ENCODE data around the gene SYT11.

The SYT11 gene

GRCh38 chr1:155859881-155860871 lies 809 bp downstream of the SYT11 start (continued):
- TF ChIP-seq, protein P1, sequence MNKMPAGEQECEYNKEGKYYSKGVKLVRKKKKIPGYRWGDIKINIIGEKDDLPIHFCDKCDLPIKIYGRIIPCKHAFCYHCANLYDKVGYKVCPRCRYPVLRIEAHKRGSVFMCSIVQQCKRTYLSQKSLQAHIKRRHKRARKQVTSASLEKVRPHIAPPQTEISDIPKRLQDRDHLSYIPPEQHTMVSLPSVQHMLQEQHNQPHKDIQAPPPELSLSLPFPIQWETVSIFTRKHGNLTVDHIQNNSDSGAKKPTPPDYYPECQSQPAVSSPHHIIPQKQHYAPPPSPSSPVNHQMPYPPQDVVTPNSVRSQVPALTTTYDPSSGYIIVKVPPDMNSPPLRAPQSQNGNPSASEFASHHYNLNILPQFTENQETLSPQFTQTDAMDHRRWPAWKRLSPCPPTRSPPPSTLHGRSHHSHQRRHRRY (tag by site-specific recombination; IDR thresholded peaks at IDR 0.05), result no peak
- TF ChIP-seq ZNF16 (tag by site-specific recombination; IDR thresholded peaks at IDR 0.05; ENCODE audit: low read depth) (no peak), ZNF274 (IDR thresholded peaks at IDR 0.05; ENCODE audit: low read length) (no peak), ZNF274 (tag by site-specific recombination; IDR thresholded peaks at IDR 0.05; ENCODE audit: borderline replicate concordance) (no peak), KLF16 (tag by site-specific recombination; IDR thresholded peaks at IDR 0.05) (peak; percentile 67), MZF1 (tag by site-specific recombination; IDR thresholded peaks at IDR 0.05; ENCODE audit: borderline replicate concordance) (peak; percentile 56; the same call in 1 of the 2 replicates), ATF2 (tag by site-specific recombination; IDR thresholded peaks at IDR 0.05; ENCODE audit: low read depth) (peak; percentile 99), ZBTB8A (tag by site-specific recombination; IDR thresholded peaks at IDR 0.05) (peak; percentile 39; the same call in 1 of the 2 replicates), ZNF549 (tag by site-specific recombination; IDR thresholded peaks at IDR 0.05) (no peak), KLF9 (tag by site-specific recombination; IDR thresholded peaks at IDR 0.05; ENCODE audit: low read depth) (peak; percentile 45; the same call in 1 of the 2 replicates), REPIN1 (tag by site-specific recombination; IDR thresholded peaks at IDR 0.05; ENCODE audit: low read depth) (no peak), ZNF785 (tag by site-specific recombination; IDR thresholded peaks at IDR 0.05) (0 out of 2 replicates have a peak, but pooled peaks have one; percentile 12), INSM2 (tag by site-specific recombination; IDR thresholded peaks at IDR 0.05) (peak; percentile 51; the same call in 1 of the 2 replicates)
- TF ChIP-seq, protein P2, sequence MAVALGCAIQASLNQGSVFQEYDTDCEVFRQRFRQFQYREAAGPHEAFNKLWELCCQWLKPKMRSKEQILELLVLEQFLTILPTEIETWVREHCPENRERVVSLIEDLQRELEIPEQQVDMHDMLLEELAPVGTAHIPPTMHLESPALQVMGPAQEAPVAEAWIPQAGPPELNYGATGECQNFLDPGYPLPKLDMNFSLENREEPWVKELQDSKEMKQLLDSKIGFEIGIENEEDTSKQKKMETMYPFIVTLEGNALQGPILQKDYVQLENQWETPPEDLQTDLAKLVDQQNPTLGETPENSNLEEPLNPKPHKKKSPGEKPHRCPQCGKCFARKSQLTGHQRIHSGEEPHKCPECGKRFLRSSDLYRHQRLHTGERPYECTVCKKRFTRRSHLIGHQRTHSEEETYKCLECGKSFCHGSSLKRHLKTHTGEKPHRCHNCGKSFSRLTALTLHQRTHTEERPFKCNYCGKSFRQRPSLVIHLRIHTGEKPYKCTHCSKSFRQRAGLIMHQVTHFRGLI (tag by site-specific recombination; IDR thresholded peaks at IDR 0.05), result peak; percentile 89
- TF ChIP-seq, protein P3, sequence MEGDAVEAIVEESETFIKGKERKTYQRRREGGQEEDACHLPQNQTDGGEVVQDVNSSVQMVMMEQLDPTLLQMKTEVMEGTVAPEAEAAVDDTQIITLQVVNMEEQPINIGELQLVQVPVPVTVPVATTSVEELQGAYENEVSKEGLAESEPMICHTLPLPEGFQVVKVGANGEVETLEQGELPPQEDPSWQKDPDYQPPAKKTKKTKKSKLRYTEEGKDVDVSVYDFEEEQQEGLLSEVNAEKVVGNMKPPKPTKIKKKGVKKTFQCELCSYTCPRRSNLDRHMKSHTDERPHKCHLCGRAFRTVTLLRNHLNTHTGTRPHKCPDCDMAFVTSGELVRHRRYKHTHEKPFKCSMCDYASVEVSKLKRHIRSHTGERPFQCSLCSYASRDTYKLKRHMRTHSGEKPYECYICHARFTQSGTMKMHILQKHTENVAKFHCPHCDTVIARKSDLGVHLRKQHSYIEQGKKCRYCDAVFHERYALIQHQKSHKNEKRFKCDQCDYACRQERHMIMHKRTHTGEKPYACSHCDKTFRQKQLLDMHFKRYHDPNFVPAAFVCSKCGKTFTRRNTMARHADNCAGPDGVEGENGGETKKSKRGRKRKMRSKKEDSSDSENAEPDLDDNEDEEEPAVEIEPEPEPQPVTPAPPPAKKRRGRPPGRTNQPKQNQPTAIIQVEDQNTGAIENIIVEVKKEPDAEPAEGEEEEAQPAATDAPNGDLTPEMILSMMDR (tag by site-specific recombination; IDR thresholded peaks at IDR 0.05), result no peak
- TF ChIP-seq, protein P4, sequence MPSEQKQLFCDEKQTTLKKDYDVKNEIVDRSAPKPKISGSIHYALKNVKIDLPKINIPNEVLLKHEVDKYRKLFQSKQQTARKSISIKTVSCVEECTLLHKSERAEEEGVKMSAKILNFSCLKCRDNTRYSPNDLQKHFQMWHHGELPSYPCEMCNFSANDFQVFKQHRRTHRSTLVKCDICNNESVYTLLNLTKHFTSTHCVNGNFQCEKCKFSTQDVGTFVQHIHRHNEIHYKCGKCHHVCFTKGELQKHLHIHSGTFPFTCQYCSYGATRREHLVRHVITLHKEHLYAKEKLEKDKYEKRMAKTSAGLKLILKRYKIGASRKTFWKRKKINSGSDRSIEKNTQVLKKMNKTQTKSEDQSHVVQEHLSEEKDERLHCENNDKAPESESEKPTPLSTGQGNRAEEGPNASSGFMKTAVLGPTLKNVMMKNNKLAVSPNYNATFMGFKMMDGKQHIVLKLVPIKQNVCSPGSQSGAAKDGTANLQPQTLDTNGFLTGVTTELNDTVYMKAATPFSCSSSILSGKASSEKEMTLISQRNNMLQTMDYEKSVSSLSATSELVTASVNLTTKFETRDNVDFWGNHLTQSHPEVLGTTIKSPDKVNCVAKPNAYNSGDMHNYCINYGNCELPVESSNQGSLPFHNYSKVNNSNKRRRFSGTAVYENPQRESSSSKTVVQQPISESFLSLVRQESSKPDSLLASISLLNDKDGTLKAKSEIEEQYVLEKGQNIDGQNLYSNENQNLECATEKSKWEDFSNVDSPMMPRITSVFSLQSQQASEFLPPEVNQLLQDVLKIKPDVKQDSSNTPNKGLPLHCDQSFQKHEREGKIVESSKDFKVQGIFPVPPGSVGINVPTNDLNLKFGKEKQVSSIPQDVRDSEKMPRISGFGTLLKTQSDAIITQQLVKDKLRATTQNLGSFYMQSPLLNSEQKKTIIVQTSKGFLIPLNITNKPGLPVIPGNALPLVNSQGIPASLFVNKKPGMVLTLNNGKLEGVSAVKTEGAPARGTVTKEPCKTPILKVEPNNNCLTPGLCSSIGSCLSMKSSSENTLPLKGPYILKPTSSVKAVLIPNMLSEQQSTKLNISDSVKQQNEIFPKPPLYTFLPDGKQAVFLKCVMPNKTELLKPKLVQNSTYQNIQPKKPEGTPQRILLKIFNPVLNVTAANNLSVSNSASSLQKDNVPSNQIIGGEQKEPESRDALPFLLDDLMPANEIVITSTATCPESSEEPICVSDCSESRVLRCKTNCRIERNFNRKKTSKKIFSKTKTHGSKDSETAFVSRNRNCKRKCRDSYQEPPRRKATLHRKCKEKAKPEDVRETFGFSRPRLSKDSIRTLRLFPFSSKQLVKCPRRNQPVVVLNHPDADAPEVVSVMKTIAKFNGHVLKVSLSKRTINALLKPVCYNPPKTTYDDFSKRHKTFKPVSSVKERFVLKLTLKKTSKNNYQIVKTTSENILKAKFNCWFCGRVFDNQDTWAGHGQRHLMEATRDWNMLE (tag by site-specific recombination; conservative IDR thresholded peaks at IDR 0.05; ENCODE audit: low read depth), result peak; percentile 49; the same call in 1 of the 2 replicates
- TF ChIP-seq, protein P5, sequence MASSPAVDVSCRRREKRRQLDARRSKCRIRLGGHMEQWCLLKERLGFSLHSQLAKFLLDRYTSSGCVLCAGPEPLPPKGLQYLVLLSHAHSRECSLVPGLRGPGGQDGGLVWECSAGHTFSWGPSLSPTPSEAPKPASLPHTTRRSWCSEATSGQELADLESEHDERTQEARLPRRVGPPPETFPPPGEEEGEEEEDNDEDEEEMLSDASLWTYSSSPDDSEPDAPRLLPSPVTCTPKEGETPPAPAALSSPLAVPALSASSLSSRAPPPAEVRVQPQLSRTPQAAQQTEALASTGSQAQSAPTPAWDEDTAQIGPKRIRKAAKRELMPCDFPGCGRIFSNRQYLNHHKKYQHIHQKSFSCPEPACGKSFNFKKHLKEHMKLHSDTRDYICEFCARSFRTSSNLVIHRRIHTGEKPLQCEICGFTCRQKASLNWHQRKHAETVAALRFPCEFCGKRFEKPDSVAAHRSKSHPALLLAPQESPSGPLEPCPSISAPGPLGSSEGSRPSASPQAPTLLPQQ (tag by site-specific recombination; IDR thresholded peaks at IDR 0.05), result peak; percentile 93

All from HEK293 (cell line).